ENCODE measurements around the gene E2F1. TPM values are rescaled to one million over a fixed set of nuclear protein-coding genes. Genes with fewer than 3 reads are reported as not detected.

The E2F1 gene
- total and polyA plus RNA-seq, 2 donors (not counting 1 experiment from before 2014, with no cell fraction given) = 2.4 to 2.7 TPM

DNA sequence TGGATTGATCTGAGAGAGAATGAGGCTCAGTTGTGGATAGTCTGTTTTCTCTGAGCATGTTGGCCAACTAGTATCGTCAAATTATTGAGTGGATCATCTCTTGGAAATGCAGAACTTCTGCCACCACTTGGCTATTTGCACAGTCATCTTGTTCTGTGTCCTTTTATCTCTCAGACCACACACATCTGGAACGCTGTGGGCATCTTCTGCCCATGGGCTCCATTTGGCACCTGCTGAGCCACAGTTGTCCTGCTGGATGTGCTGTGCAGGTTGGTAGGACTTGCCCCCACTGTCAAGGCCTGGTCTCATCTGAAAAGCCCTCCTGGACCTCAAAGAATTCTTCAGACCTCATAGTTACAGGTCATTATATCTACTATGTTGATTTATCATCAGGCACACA lies 40.8 kb downstream of the E2F1 start:
- TF ChIP-seq EZH2 (IDR thresholded peaks at IDR 0.05; ENCODE audit: borderline replicate concordance, insufficient read depth, low read depth, low read length, poor library complexity, severe bottlenecking) = no peak
- TF ChIP-seq, protein P1, sequence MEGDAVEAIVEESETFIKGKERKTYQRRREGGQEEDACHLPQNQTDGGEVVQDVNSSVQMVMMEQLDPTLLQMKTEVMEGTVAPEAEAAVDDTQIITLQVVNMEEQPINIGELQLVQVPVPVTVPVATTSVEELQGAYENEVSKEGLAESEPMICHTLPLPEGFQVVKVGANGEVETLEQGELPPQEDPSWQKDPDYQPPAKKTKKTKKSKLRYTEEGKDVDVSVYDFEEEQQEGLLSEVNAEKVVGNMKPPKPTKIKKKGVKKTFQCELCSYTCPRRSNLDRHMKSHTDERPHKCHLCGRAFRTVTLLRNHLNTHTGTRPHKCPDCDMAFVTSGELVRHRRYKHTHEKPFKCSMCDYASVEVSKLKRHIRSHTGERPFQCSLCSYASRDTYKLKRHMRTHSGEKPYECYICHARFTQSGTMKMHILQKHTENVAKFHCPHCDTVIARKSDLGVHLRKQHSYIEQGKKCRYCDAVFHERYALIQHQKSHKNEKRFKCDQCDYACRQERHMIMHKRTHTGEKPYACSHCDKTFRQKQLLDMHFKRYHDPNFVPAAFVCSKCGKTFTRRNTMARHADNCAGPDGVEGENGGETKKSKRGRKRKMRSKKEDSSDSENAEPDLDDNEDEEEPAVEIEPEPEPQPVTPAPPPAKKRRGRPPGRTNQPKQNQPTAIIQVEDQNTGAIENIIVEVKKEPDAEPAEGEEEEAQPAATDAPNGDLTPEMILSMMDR (IDR thresholded peaks at IDR 0.05) = no peak
- H3K4me2 ChIP-seq (replicated peaks; ENCODE audit: low read depth, low read length, poor library complexity, severe bottlenecking) = no peak overlapping the region
- no peaks in the 10 kb centered on the region for H3K4me1 ChIP-seq (ENCODE audit: control insufficient read depth in 2 of 2, insufficient read depth in 2 of 2, low read length in 2 of 2)
- H3K9ac ChIP-seq (ENCODE audit: low read length) = no peak overlapping the region
- intact Hi-C loops (cut with micrococcal nuclease) = no loop called here
- DNase-seq (no peak), ATAC-seq (ENCODE audit: low read depth) (no peak)
- H3K4me3 ChIP-seq (ENCODE audit: control extremely low read depth in 1 of 5, extremely low read depth in 1 of 5, insufficient read depth in 1 of 5, low read depth in 2 of 5, low read length in 4 of 5) = no peak overlapping the region
- H3K27ac ChIP-seq (ENCODE audit: low read length in 2 of 2) = no peak overlapping the region
- no peaks in the 10 kb centered on the region for H3K27me3 ChIP-seq (replicated peaks in 1 of 4; ENCODE audit: control extremely low read depth in 1 of 4, control insufficient read depth in 3 of 4, insufficient read depth in 4 of 4, low read length in 3 of 4)
- no peaks in the 10 kb centered on the region for H3K27me3 Mint-ChIP-seq
- no peaks in the 10 kb centered on the region for H3K79me2 ChIP-seq (ENCODE audit: control insufficient read depth, insufficient read depth, low read length)
- H3K9me3 Mint-ChIP-seq (ENCODE audit: insufficient read depth) = no peaks in the 10 kb centered on the region
- no peak overlapping the region for H2AFZ ChIP-seq (ENCODE audit: insufficient read depth, low read depth, low read length, poor library complexity, severe bottlenecking)
- ChIA-PET POLR2A (no interaction called here), CTCF (no interaction called here)
- no peak overlapping the region for H3K4me3 Mint-ChIP-seq
- H3K4me1 Mint-ChIP-seq = peaks cover 4% of the 10 kb centered on the region
- no peaks in the 10 kb centered on the region for H4K20me1 ChIP-seq (ENCODE audit: control insufficient read depth, insufficient read depth, low read length, poor library complexity, severe bottlenecking)
- peak overlapping the region; percentile 37 for H3K27ac Mint-ChIP-seq
- H3K36me3 ChIP-seq (replicated peaks in 1 of 2; ENCODE audit: control extremely low read depth in 1 of 2, control insufficient read depth in 1 of 2, extremely low read depth in 1 of 2, insufficient read depth in 2 of 2, low read length in 1 of 2) = peaks cover 0 to 40% of the 10 kb centered on the region in 2 experiments
- 86% methylated on average over 1 of the region's 2 CpGs for WGBS (ENCODE audit: insufficient coverage)
- H3K9me3 ChIP-seq (ENCODE audit: control extremely low read depth in 1 of 3, control insufficient read depth in 2 of 3, insufficient read depth in 1 of 3, low read length in 2 of 3) = no peaks in the 10 kb centered on the region

DNA sequence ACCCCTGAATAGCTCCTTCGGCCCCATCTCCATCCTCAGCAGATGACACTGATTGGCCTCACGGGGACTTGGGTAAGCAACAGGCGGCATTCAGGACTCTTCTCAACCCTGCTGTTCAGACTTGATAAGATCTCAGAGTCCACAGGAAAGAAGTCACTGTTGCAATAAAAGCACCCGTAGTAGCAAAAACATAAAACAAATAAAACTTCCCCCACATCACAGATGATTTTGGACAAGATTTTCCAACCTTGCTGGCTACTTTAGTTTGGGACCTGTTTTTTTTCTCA lies 41.2 kb downstream of the E2F1 start:
- ATAC-seq (ENCODE audit: low read depth) = no peak
- H3K9ac ChIP-seq (ENCODE audit: low read length) = no peak overlapping the region
- no peak for TF ChIP-seq EZH2 (IDR thresholded peaks at IDR 0.05; ENCODE audit: borderline replicate concordance, insufficient read depth, low read depth, low read length, poor library complexity, severe bottlenecking)
- TF ChIP-seq, protein P1 (IDR thresholded peaks at IDR 0.05) = no peak
- no peaks in the 10 kb centered on the region for H4K20me1 ChIP-seq (ENCODE audit: control insufficient read depth, insufficient read depth, low read length, poor library complexity, severe bottlenecking)
- no peak overlapping the region for H3K4me2 ChIP-seq (replicated peaks; ENCODE audit: low read depth, low read length, poor library complexity, severe bottlenecking)
- no peaks in the 10 kb centered on the region for H3K9me3 ChIP-seq (ENCODE audit: control extremely low read depth in 1 of 3, control insufficient read depth in 2 of 3, insufficient read depth in 1 of 3, low read length in 2 of 3)
- H2AFZ ChIP-seq (ENCODE audit: insufficient read depth, low read depth, low read length, poor library complexity, severe bottlenecking) = no peak overlapping the region
- no peak overlapping the region for H3K4me3 ChIP-seq (ENCODE audit: control extremely low read depth in 1 of 5, extremely low read depth in 1 of 5, insufficient read depth in 1 of 5, low read depth in 2 of 5, low read length in 4 of 5)
- no peaks in the 10 kb centered on the region for H3K27me3 ChIP-seq (replicated peaks in 1 of 4; ENCODE audit: control extremely low read depth in 1 of 4, control insufficient read depth in 3 of 4, insufficient read depth in 4 of 4, low read length in 3 of 4)
- Mint-ChIP-seq H3K4me1 (peaks cover 4% of the 10 kb centered on the region), H3K9me3 (ENCODE audit: insufficient read depth) (no peaks in the 10 kb centered on the region), H3K27me3 (no peaks in the 10 kb centered on the region), H3K4me3 (no peak overlapping the region), H3K27ac (peak overlapping the region; percentile 37)
- POLR2A ChIA-PET = no interaction called here
- 98% methylated on average over 3 of the region's 4 CpGs for WGBS (ENCODE audit: insufficient coverage)
- DNase-seq = no peak
- H3K27ac ChIP-seq (ENCODE audit: low read length in 2 of 2) = no peak overlapping the region
- H3K36me3 ChIP-seq (replicated peaks in 1 of 2; ENCODE audit: control extremely low read depth in 1 of 2, control insufficient read depth in 1 of 2, extremely low read depth in 1 of 2, insufficient read depth in 2 of 2, low read length in 1 of 2) = peaks cover 0 to 43% of the 10 kb centered on the region in 2 experiments
- CTCF ChIA-PET = interaction anchor here (0.7 to 1.2 kb wide), 2 partner anchors 23 to 188 kb away, joined by 4 read pairs; no protein-coding TSS in a partner anchor
- no peaks in the 10 kb centered on the region for H3K4me1 ChIP-seq (ENCODE audit: control insufficient read depth in 2 of 2, insufficient read depth in 2 of 2, low read length in 2 of 2)
- H3K79me2 ChIP-seq (ENCODE audit: control insufficient read depth, insufficient read depth, low read length) = no peaks in the 10 kb centered on the region
- intact Hi-C loops (cut with micrococcal nuclease) = no loop called here

All from B cell (primary cell).